ENCODE results near the gene ANKMY2.

Gene ANKMY2

GRCh38 chr7:16648551-16648950, 3.0 kb upstream of the ANKMY2 start:
- Histone ChIP-seq H3K4me2 (ENCODE audit: low read length) (peak overlapping the region; percentile 89), H3K9ac (ENCODE audit: low read length) (no peak overlapping the region), H4K20me1 (ENCODE audit: insufficient read depth, low read length) (peaks cover 3% of the 10 kb centered on the region; the same call in 1 of the 2 replicates), H3K9me2 (ENCODE audit: low read depth, low read length) (no peaks in the 10 kb centered on the region), H3K27me3 (ENCODE audit: insufficient read depth, low read length) (no peaks in the 10 kb centered on the region), H3K4me3 (ENCODE audit: low read depth, low read length, poor library complexity, severe bottlenecking) (peak overlapping the region; percentile 96), H2AFZ (ENCODE audit: low read length) (no peak overlapping the region), H3K36me3 (ENCODE audit: insufficient read depth, low read length) (peaks cover 24% of the 10 kb centered on the region), H3F3A (ENCODE audit: insufficient read depth, low read length) (no peaks in the 10 kb centered on the region), H3K27ac (ENCODE audit: low read depth, low read length, poor library complexity, severe bottlenecking) (no peak overlapping the region), H3K4me1 (ENCODE audit: insufficient read depth, low read length, severe bottlenecking) (peaks cover 39% of the 10 kb centered on the region), H3K9me3 (ENCODE audit: low read length) (no peaks in the 10 kb centered on the region), H3K79me2 (ENCODE audit: insufficient read depth, low read length) (peaks cover 71% of the 10 kb centered on the region)
- TF ChIP-seq EZH2 (IDR thresholded peaks at IDR 0.05; ENCODE audit: borderline replicate concordance, low read length) = no peak
- TF ChIP-seq, protein P1, sequence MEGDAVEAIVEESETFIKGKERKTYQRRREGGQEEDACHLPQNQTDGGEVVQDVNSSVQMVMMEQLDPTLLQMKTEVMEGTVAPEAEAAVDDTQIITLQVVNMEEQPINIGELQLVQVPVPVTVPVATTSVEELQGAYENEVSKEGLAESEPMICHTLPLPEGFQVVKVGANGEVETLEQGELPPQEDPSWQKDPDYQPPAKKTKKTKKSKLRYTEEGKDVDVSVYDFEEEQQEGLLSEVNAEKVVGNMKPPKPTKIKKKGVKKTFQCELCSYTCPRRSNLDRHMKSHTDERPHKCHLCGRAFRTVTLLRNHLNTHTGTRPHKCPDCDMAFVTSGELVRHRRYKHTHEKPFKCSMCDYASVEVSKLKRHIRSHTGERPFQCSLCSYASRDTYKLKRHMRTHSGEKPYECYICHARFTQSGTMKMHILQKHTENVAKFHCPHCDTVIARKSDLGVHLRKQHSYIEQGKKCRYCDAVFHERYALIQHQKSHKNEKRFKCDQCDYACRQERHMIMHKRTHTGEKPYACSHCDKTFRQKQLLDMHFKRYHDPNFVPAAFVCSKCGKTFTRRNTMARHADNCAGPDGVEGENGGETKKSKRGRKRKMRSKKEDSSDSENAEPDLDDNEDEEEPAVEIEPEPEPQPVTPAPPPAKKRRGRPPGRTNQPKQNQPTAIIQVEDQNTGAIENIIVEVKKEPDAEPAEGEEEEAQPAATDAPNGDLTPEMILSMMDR (IDR thresholded peaks at IDR 0.05; ENCODE audit: low read length) = no peak

DNA sequence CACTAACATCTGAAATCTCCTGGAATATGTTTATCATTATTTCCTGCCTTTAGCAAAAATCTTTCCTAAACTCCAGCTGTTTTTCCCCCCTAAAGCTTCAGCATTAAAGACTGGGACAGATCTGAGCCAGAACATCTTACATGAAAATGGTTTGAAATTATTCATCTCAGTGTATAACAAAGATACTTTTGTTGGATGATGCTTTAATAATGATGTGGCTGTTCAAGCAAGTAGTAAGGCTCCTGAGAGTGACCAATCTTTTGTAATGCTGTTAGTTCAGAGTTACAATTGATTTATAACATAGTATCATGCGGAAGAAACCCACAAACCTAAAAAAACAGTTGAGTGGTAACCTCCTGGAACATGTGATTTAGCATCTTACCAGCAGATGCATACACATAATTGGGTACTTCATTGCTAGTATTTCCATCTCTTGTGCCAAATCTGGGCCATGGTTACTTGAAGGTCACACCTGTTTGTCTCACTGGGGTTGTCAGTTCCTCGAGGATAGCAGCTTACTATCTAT, 1.9 kb upstream of the ANKMY2 start:
- TF ChIP-seq EZH2 (IDR thresholded peaks at IDR 0.05; ENCODE audit: borderline replicate concordance, low read length) = no peak
- TF ChIP-seq, protein P1 (IDR thresholded peaks at IDR 0.05; ENCODE audit: low read length) = no peak
- peak overlapping the region; percentile 96 for H3K4me3 ChIP-seq (ENCODE audit: low read depth, low read length, poor library complexity, severe bottlenecking)
- peak overlapping the region; percentile 39 for H3K27ac ChIP-seq (ENCODE audit: low read depth, low read length, poor library complexity, severe bottlenecking)
- peaks cover 24% of the 10 kb centered on the region for H3K36me3 ChIP-seq (ENCODE audit: insufficient read depth, low read length)
- peak overlapping the region; percentile 91 for H3K9ac ChIP-seq (ENCODE audit: low read length)
- no peaks in the 10 kb centered on the region for H3F3A ChIP-seq (ENCODE audit: insufficient read depth, low read length)
- H3K79me2 ChIP-seq (ENCODE audit: insufficient read depth, low read length) = peaks cover 61% of the 10 kb centered on the region
- no peaks in the 10 kb centered on the region for H3K27me3 ChIP-seq (ENCODE audit: insufficient read depth, low read length)
- peak overlapping the region; percentile 89 for H3K4me2 ChIP-seq (ENCODE audit: low read length)
- H3K9me2 ChIP-seq (ENCODE audit: low read depth, low read length) = no peaks in the 10 kb centered on the region
- H3K9me3 ChIP-seq (ENCODE audit: low read length) = no peaks in the 10 kb centered on the region
- peaks cover 39% of the 10 kb centered on the region for H3K4me1 ChIP-seq (ENCODE audit: insufficient read depth, low read length, severe bottlenecking)
- peaks cover 3% of the 10 kb centered on the region; the same call in 1 of the 2 replicates for H4K20me1 ChIP-seq (ENCODE audit: insufficient read depth, low read length)
- no peak overlapping the region for H2AFZ ChIP-seq (ENCODE audit: low read length)

DNA sequence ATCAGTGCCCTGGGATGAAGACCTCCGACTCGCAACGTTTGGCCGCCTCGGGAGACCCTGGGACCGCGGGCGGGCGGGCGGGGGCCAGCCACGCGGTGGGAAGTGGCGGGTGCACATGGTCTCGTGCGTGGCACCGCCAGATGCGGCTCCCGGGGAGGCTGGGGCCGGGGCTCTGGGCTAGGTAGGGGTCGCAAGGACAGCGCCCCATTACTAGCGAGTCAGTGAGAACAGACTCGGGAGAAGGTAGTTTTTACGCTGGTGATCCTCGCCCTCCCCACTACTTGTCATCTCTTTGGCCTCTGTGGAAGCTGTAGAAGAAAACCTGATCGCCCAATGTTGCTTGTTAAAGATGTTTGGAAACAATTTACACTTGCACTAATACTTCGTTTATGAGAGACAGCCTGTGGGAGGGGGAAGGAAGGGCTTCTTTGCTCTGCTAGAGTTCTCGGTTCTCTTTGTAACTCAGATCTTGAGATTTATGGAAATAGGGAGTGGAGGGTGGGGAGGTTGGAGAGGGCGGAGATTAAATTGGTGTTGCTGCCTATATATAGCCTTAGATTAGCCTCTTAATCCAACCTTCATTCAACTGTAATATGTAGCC, 1.0 kb upstream of the ANKMY2 start:
- H3K79me2 ChIP-seq (ENCODE audit: insufficient read depth, low read length) = peaks cover 52% of the 10 kb centered on the region
- peaks cover 39% of the 10 kb centered on the region for H3K4me1 ChIP-seq (ENCODE audit: insufficient read depth, low read length, severe bottlenecking)
- TF ChIP-seq, protein P1 (IDR thresholded peaks at IDR 0.05; ENCODE audit: low read length) = no peak
- no peak for TF ChIP-seq EZH2 (IDR thresholded peaks at IDR 0.05; ENCODE audit: borderline replicate concordance, low read length)
- H4K20me1 ChIP-seq (ENCODE audit: insufficient read depth, low read length) = peaks cover 3% of the 10 kb centered on the region; the same call in 1 of the 2 replicates
- peaks cover 20% of the 10 kb centered on the region for H3K36me3 ChIP-seq (ENCODE audit: insufficient read depth, low read length)
- peak overlapping the region; percentile 39 for H3K27ac ChIP-seq (ENCODE audit: low read depth, low read length, poor library complexity, severe bottlenecking)
- H3K4me2 ChIP-seq (ENCODE audit: low read length) = peak overlapping the region; percentile 89
- H3K9me3 ChIP-seq (ENCODE audit: low read length) = no peaks in the 10 kb centered on the region
- H3K4me3 ChIP-seq (ENCODE audit: low read depth, low read length, poor library complexity, severe bottlenecking) = peak overlapping the region; percentile 96
- no peaks in the 10 kb centered on the region for H3K27me3 ChIP-seq (ENCODE audit: insufficient read depth, low read length)
- H3F3A ChIP-seq (ENCODE audit: insufficient read depth, low read length) = 0 out of 2 replicates have a peak, but pooled peaks cover 5% of the 10 kb centered on the region
- H3K9me2 ChIP-seq (ENCODE audit: low read depth, low read length) = no peaks in the 10 kb centered on the region
- H3K9ac ChIP-seq (ENCODE audit: low read length) = peak overlapping the region; percentile 91
- no peak overlapping the region for H2AFZ ChIP-seq (ENCODE audit: low read length)

All from OCI-LY1 (cell line).